GM18505 (cell line): ENCODE results near the gene CPA5.

ENCODE experiments used
- ATAC-seq: cut with Tn5 transposase; IDR thresholded peaks from one replicate; pipeline ENCODE4 v1.9.1; 2021; ENCODE audit not compliant: unreplicated experiment
- POLR2A ChIP-seq: IDR thresholded peaks from 4 replicates; pipeline ENCODE4 v1.6.1; 2011; ENCODE audit warnings: borderline replicate concordance; ENCODE audit not compliant: insufficient read depth, insufficient read length; ENCODE audit errors: extremely low read depth

Gene CPA5

GRCh38 chr7:130383187-130383980 lies 38.8 kb downstream of the CPA5 start:
- TF ChIP-seq POLR2A: no peak
- ATAC-seq: no peak

- no peak for ATAC-seq
- TF ChIP-seq POLR2A: no peak
Measured at GRCh38 chr7:130384371-130384801, 39.8 kb downstream of the CPA5 start.

GRCh38 chr7:130384841-130385599 lies 40.4 kb downstream of the CPA5 start:
- TF ChIP-seq POLR2A: no peak
- no peak for ATAC-seq

- no peak for ATAC-seq
Measured at GRCh38 chr7:130385600-130386066, 41.0 kb downstream of the CPA5 start.

GRCh38 chr7:130386876-130387275 lies 42.3 kb downstream of the CPA5 start:
- ATAC-seq: no peak
- TF ChIP-seq POLR2A: no peak

More at GRCh38 chr7:130385600-130386066, 41.0 kb downstream of the CPA5 start:
- no peak for TF ChIP-seq POLR2A

- ATAC-seq: no peak
- no peak for TF ChIP-seq POLR2A
Measured at GRCh38 chr7:130387306-130387627, 42.7 kb downstream of the CPA5 start.

- no peak for TF ChIP-seq POLR2A
- no peak for ATAC-seq
Measured at GRCh38 chr7:130387628-130388403, 43.2 kb downstream of the CPA5 start.

GRCh38 chr7:130388671-130389070 lies 44.1 kb downstream of the CPA5 start:
- no peak for ATAC-seq
- TF ChIP-seq POLR2A: no peak

- ATAC-seq: no peak
- no peak for TF ChIP-seq POLR2A
Measured at GRCh38 chr7:130390486-130390885, 45.9 kb downstream of the CPA5 start.

- no peak for ATAC-seq
- no peak for TF ChIP-seq POLR2A
Measured at GRCh38 chr7:130393101-130393561, 48.5 kb downstream of the CPA5 start.

- ATAC-seq: no peak
Measured at GRCh38 chr7:130393841-130394411, 49.3 kb downstream of the CPA5 start.

GRCh38 chr7:130394421-130395195 lies 50.0 kb downstream of the CPA5 start:
- no peak for TF ChIP-seq POLR2A
- no peak for ATAC-seq

More at GRCh38 chr7:130393841-130394411, 49.3 kb downstream of the CPA5 start:
- TF ChIP-seq POLR2A: no peak
